KG1 (cell line): Measurements from ENCODE around the gene CKS1B.
"Not testable (repeated sequence)": the region's sequence is repeated elsewhere in the genome, so short reads cannot be mapped to it uniquely, and the experiment has no call there.

Experiments
- DNase-seq: peaks from one replicate; lab custom pipeline; 2025; lab: John Stamatoyannopoulos, UW

Gene CKS1B

GRCh38 chr1:154987326-154987725, 12.8 kb downstream of the CKS1B start:
- no peak for DNase-seq

- no peak for DNase-seq
These were observed 13.8 kb downstream of the CKS1B start for GRCh38 chr1:154988058-154988954.

GRCh38 chr1:154989195-154989860, 14.8 kb downstream of the CKS1B start:
- no peak for DNase-seq

- no peak for DNase-seq
These were observed 15.8 kb downstream of the CKS1B start for GRCh38 chr1:154990276-154990675.

GRCh38 chr1:154992721-154993571, 18.5 kb downstream of the CKS1B start:
- no peak for DNase-seq

GRCh38 chr1:154993572-154994268, 19.2 kb downstream of the CKS1B start, which contains the start of gene LENEP:
LENEP (plus strand) TSS chr1:154993586; CDS start chr1:154993608, 22 bp downstream.
- no peak for DNase-seq

GRCh38 chr1:154994269-154994587, 19.7 kb downstream of the CKS1B start:
- DNase-seq = no peak

- DNase-seq = no peak
These were observed 20.1 kb downstream of the CKS1B start for GRCh38 chr1:154994591-154994990.

- not testable (repeated sequence) for DNase-seq
These were observed 21.0 kb downstream of the CKS1B start for GRCh38 chr1:154995301-154995983.

- no peak for DNase-seq
These were observed 22.7 kb downstream of the CKS1B start for GRCh38 chr1:154996966-154997701.

GRCh38 chr1:154998201-154998780, 23.8 kb downstream of the CKS1B start:
- no peak for DNase-seq

- DNase-seq = peak; percentile 84
These were observed 24.5 kb downstream of the CKS1B start for GRCh38 chr1:154998818-154999570.

- peak; percentile 83 for DNase-seq
These were observed 25.3 kb downstream of the CKS1B start for GRCh38 chr1:154999571-155000410.

GRCh38 chr1:155000411-155000725, 25.9 kb downstream of the CKS1B start:
- DNase-seq = peak; percentile 83

- DNase-seq = peak; percentile 93
These were observed 26.4 kb downstream of the CKS1B start for GRCh38 chr1:155000726-155001424.

GRCh38 chr1:155001425-155001674, 26.9 kb downstream of the CKS1B start:
- no peak for DNase-seq

- DNase-seq = peak; percentile 95
These were observed 27.4 kb downstream of the CKS1B start for GRCh38 chr1:155001675-155002463.
